DOHH2 (cell line): Measurements from ENCODE around the gene TLK2.

ENCODE experiments used
- H3F3A ChIP-seq: fragments of 200-600 bp; sonication (generic), shearing (Covaris generic); 2 replicates; pipeline ENCODE4 v1.6.0; 2016; ENCODE audit warnings: antibody characterized with exemption, mild to moderate bottlenecking; ENCODE audit not compliant: control insufficient read depth, insufficient read depth
- H3K27ac ChIP-seq: fragments of 200-600 bp; sonication (generic); 2 replicates; pipeline ENCODE4 v1.5.1; 2014; ENCODE audit warnings: low read depth, mild to moderate bottlenecking, low read length, moderate library complexity
- H3K27me3 ChIP-seq: fragments of 200-600 bp; sonication (generic); 2 replicates; pipeline ENCODE4 v1.6.1; 2014; ENCODE audit warnings: mild to moderate bottlenecking, low read length, mixed read lengths; ENCODE audit not compliant: control insufficient read depth
- H3K36me3 ChIP-seq: fragments of 200-600 bp; sonication (generic); 2 replicates; pipeline ENCODE4 v1.6.1; 2014; ENCODE audit warnings: mild to moderate bottlenecking, low read length, moderate library complexity, mixed read lengths; ENCODE audit not compliant: control insufficient read depth
- H3K4me1 ChIP-seq: fragments of 200-600 bp; sonication (generic); 2 replicates; pipeline ENCODE4 v1.6.1; 2014; ENCODE audit warnings: mild to moderate bottlenecking, low read length, mixed read lengths; ENCODE audit not compliant: control insufficient read depth
- H3K4me2 ChIP-seq: fragments of 200-600 bp; sonication (generic); 2 replicates; pipeline ENCODE4 v1.6.0; 2014; ENCODE audit warnings: mild to moderate bottlenecking, low read length, moderate library complexity
- H3K4me3 ChIP-seq: fragments of 200-600 bp; sonication (generic); 2 replicates; pipeline ENCODE4 v1.5.1; 2014; ENCODE audit warnings: mild to moderate bottlenecking, low read length, mixed read lengths
- H3K79me2 ChIP-seq: fragments of 200-600 bp; sonication (generic); 2 replicates; pipeline ENCODE4 v1.6.1; 2014; ENCODE audit warnings: mild to moderate bottlenecking, low read length, mixed read lengths; ENCODE audit not compliant: control insufficient read depth
- H3K9me2 ChIP-seq: fragments of 200-600 bp; sonication (generic); replicated peaks from 2 replicates; pipeline ENCODE4 v1.6.1; 2014; ENCODE audit warnings: mild to moderate bottlenecking, low read length, mixed read lengths; ENCODE audit not compliant: control insufficient read depth
- H3K9me3 ChIP-seq: fragments of 200-600 bp; sonication (generic); 2 replicates; pipeline ENCODE4 v1.6.1; 2014; ENCODE audit warnings: antibody characterized with exemption, low read length, mixed read lengths; ENCODE audit not compliant: control insufficient read depth, insufficient read depth
- H4K20me1 ChIP-seq: fragments of 200-600 bp; sonication (generic); 2 replicates; pipeline ENCODE4 v1.6.0; 2014; ENCODE audit warnings: low read depth, mild to moderate bottlenecking, antibody characterized with exemption, low read length, moderate library complexity; ENCODE audit not compliant: control insufficient read depth, insufficient read depth
- EZH2phosphoT487 ChIP-seq: fragments of 200-600 bp; sonication (generic); IDR thresholded peaks from 2 replicates; pipeline ENCODE4 v1.6.1; 2017; ENCODE audit warnings: borderline replicate concordance, mild to moderate bottlenecking, antibody characterized with exemption, low read length, moderate library complexity, mixed read lengths
- TF ChIP-seq, protein P1 (sequence below): fragments of 200-600 bp; sonication (generic); IDR thresholded peaks from one replicate; pipeline ENCODE4 v1.5.1; 2014; ENCODE audit warnings: antibody characterized with exemption, mild to moderate bottlenecking, low read depth, low read length; ENCODE audit not compliant: poor library complexity, severe bottlenecking

The TLK2 gene

DNA sequence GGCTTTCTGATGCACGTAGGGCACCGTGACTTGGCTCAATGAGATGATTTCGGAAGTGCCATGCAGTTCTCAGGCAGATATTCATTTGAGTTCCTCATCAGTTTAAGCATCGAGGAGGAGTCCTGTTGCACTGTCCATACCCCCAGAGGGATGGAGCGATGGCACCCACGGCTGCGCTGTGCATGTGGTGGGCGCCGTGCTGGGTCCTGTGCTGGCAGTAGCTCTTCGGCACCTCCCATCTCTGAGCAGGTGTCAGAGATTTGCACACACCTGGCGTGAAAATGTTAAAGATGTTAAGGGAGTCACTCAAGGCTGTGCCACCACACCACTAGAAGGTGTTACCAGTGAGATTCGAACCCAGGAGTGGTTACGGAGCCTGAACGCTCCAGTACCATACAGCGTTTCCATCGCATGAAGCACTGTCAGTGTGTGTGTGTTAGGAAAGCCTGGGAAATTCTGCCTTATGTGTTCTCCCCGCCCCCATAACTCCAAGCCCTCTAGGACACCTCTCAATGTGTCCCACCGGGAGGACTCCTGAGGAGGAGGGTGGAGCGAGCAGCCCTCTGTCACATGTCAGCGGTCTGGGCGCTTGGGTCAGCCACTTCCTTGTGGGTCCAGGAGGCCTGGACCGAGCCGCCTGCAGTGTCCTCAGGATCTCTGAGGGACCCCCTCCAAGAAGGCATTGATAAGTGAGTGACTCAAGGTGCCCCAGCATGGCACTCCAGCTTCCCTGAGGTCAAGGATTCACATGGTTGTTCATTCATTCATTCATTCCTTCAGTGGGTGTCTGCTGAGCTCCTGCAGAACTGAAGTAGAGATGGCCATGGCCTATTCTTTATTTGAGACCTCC, 152.7 kb downstream of the TLK2 start:
- H3K9me3 ChIP-seq, result no peaks in the 10 kb centered on the region
- H3K4me2 ChIP-seq, result no peak overlapping the region
- H3K79me2 ChIP-seq, result no peaks in the 10 kb centered on the region
- no peaks in the 10 kb centered on the region for H3K9me2 ChIP-seq
- H3K4me1 ChIP-seq, result 0 out of 2 replicates have a peak, but pooled peaks cover 3% of the 10 kb centered on the region
- no peaks in the 10 kb centered on the region for H3F3A ChIP-seq
- TF ChIP-seq, protein P1, sequence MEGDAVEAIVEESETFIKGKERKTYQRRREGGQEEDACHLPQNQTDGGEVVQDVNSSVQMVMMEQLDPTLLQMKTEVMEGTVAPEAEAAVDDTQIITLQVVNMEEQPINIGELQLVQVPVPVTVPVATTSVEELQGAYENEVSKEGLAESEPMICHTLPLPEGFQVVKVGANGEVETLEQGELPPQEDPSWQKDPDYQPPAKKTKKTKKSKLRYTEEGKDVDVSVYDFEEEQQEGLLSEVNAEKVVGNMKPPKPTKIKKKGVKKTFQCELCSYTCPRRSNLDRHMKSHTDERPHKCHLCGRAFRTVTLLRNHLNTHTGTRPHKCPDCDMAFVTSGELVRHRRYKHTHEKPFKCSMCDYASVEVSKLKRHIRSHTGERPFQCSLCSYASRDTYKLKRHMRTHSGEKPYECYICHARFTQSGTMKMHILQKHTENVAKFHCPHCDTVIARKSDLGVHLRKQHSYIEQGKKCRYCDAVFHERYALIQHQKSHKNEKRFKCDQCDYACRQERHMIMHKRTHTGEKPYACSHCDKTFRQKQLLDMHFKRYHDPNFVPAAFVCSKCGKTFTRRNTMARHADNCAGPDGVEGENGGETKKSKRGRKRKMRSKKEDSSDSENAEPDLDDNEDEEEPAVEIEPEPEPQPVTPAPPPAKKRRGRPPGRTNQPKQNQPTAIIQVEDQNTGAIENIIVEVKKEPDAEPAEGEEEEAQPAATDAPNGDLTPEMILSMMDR, result no peak
- no peak for TF ChIP-seq EZH2phosphoT487
- H3K36me3 ChIP-seq, result no peaks in the 10 kb centered on the region
- no peak overlapping the region for H3K27ac ChIP-seq
- no peaks in the 10 kb centered on the region for H4K20me1 ChIP-seq
- H3K4me3 ChIP-seq, result no peak overlapping the region
- peaks cover 35% of the 10 kb centered on the region for H3K27me3 ChIP-seq

DNA sequence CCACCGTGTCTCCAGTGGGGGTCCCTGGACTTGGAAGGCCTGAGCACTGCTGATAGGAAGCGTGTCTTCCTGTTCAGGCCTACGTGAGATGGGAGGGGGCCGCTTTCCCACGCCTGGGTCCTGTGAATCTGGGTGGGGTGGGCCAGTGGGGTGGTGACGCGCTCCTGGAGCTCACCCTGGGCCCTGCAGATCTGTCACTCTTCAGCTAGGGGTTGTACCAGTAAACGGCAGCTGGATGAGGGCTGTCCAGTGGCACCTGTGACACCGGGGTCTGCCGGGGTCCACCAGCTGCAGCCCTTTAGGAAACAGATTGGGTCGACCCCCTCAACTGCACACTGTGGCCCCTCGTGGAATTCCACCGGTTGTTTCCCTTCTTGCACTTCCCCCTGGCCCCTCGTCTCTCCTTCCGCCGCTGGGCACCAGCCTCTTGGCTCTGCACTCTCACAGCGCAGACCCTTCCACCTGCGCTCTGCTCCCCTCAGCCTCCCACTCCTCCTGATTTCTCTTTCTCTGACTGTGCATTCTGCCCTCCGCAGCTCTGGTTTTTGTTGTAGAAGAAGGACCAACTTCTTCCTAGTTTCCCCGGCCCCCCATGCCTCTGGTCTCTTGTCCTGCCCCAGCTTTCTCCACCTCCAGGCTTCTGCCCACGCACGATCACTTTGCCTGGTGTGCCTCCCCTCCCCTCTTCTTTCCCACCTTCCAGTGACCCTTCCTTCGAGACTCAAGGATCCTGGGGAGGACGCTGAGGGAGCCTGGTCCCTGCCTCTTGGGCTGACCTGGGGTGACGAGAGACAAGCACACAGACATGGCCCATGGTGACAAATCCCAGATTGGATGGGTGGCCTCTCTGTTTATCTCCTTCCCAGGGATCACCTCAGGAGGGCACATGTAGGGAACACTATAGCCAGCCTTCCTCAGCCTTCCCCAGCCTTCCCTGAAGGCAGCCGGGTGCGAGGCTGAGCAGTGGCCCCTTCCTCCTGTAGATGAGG, 153.6 kb downstream of the TLK2 start:
- Histone ChIP-seq H3K36me3 (no peaks in the 10 kb centered on the region), H3F3A (no peaks in the 10 kb centered on the region), H3K9me3 (no peaks in the 10 kb centered on the region), H4K20me1 (no peaks in the 10 kb centered on the region), H3K4me1 (0 out of 2 replicates have a peak, but pooled peaks cover 3% of the 10 kb centered on the region), H3K27me3 (peaks cover 26% of the 10 kb centered on the region), H3K4me3 (no peak overlapping the region), H3K79me2 (no peaks in the 10 kb centered on the region), H3K4me2 (no peak overlapping the region), H3K9me2 (no peaks in the 10 kb centered on the region), H3K27ac (no peak overlapping the region)
- no peak for TF ChIP-seq EZH2phosphoT487
- TF ChIP-seq, protein P1, result no peak

DNA sequence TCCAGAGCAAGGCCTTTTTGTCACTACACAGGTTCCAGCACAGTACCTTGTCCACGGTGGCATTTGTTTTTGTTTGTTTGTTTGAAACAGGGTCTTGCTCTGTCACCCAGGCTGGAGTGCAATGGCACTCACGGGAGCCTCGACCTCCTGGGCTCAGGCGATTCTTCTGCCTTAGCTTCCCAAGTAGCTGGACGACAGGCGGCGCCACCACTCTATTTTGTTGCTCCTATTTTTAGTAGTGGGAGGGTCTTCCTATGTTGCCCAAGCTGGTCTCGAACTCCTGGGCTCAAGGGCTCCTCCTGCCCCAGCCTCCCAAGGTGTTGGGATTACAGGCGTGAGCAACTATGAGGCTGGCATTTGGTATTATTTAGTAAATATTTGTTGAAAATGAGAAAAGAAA, 159.2 kb downstream of the TLK2 start:
- no peaks in the 10 kb centered on the region for H3K4me1 ChIP-seq
- no peak overlapping the region for H3K27ac ChIP-seq
- H4K20me1 ChIP-seq, result no peaks in the 10 kb centered on the region
- TF ChIP-seq EZH2phosphoT487, result no peak
- TF ChIP-seq, protein P1, result no peak
- no peaks in the 10 kb centered on the region for H3K36me3 ChIP-seq
- H3F3A ChIP-seq, result no peaks in the 10 kb centered on the region
- H3K79me2 ChIP-seq, result no peaks in the 10 kb centered on the region
- H3K9me3 ChIP-seq, result no peaks in the 10 kb centered on the region
- no peaks in the 10 kb centered on the region for H3K9me2 ChIP-seq
- H3K27me3 ChIP-seq, result peaks cover 13% of the 10 kb centered on the region
- H3K4me3 ChIP-seq, result no peak overlapping the region
- H3K4me2 ChIP-seq, result no peak overlapping the region
